DOHH2 (cell line): ENCODE measurements around the gene NUDT3.

ENCODE experiments used
- H3F3A ChIP-seq: fragments of 200-600 bp; sonication (generic), shearing (Covaris generic); 2 replicates; pipeline ENCODE4 v1.6.0; 2016; ENCODE audit warnings: antibody characterized with exemption, mild to moderate bottlenecking; ENCODE audit not compliant: control insufficient read depth, insufficient read depth
- H3K27ac ChIP-seq: fragments of 200-600 bp; sonication (generic); 2 replicates; pipeline ENCODE4 v1.5.1; 2014; ENCODE audit warnings: low read depth, mild to moderate bottlenecking, low read length, moderate library complexity
- H3K27me3 ChIP-seq: fragments of 200-600 bp; sonication (generic); 2 replicates; pipeline ENCODE4 v1.6.1; 2014; ENCODE audit warnings: mild to moderate bottlenecking, low read length, mixed read lengths; ENCODE audit not compliant: control insufficient read depth
- H3K36me3 ChIP-seq: fragments of 200-600 bp; sonication (generic); 2 replicates; pipeline ENCODE4 v1.6.1; 2014; ENCODE audit warnings: mild to moderate bottlenecking, low read length, moderate library complexity, mixed read lengths; ENCODE audit not compliant: control insufficient read depth
- H3K4me1 ChIP-seq: fragments of 200-600 bp; sonication (generic); 2 replicates; pipeline ENCODE4 v1.6.1; 2014; ENCODE audit warnings: mild to moderate bottlenecking, low read length, mixed read lengths; ENCODE audit not compliant: control insufficient read depth
- H3K4me2 ChIP-seq: fragments of 200-600 bp; sonication (generic); 2 replicates; pipeline ENCODE4 v1.6.0; 2014; ENCODE audit warnings: mild to moderate bottlenecking, low read length, moderate library complexity
- H3K4me3 ChIP-seq: fragments of 200-600 bp; sonication (generic); 2 replicates; pipeline ENCODE4 v1.5.1; 2014; ENCODE audit warnings: mild to moderate bottlenecking, low read length, mixed read lengths
- H3K79me2 ChIP-seq: fragments of 200-600 bp; sonication (generic); 2 replicates; pipeline ENCODE4 v1.6.1; 2014; ENCODE audit warnings: mild to moderate bottlenecking, low read length, mixed read lengths; ENCODE audit not compliant: control insufficient read depth
- H3K9me2 ChIP-seq: fragments of 200-600 bp; sonication (generic); replicated peaks from 2 replicates; pipeline ENCODE4 v1.6.1; 2014; ENCODE audit warnings: mild to moderate bottlenecking, low read length, mixed read lengths; ENCODE audit not compliant: control insufficient read depth
- H3K9me3 ChIP-seq: fragments of 200-600 bp; sonication (generic); 2 replicates; pipeline ENCODE4 v1.6.1; 2014; ENCODE audit warnings: antibody characterized with exemption, low read length, mixed read lengths; ENCODE audit not compliant: control insufficient read depth, insufficient read depth
- H4K20me1 ChIP-seq: fragments of 200-600 bp; sonication (generic); 2 replicates; pipeline ENCODE4 v1.6.0; 2014; ENCODE audit warnings: low read depth, mild to moderate bottlenecking, antibody characterized with exemption, low read length, moderate library complexity; ENCODE audit not compliant: control insufficient read depth, insufficient read depth
- CTCF ChIP-seq: fragments of 200-600 bp; sonication (generic); IDR thresholded peaks from one replicate; pipeline ENCODE4 v1.5.1; 2014; ENCODE audit warnings: antibody characterized with exemption, mild to moderate bottlenecking, low read depth, low read length; ENCODE audit not compliant: poor library complexity, severe bottlenecking
- EZH2phosphoT487 ChIP-seq: fragments of 200-600 bp; sonication (generic); IDR thresholded peaks from 2 replicates; pipeline ENCODE4 v1.6.1; 2017; ENCODE audit warnings: borderline replicate concordance, mild to moderate bottlenecking, antibody characterized with exemption, low read length, moderate library complexity, mixed read lengths

NUDT3 gene

DNA sequence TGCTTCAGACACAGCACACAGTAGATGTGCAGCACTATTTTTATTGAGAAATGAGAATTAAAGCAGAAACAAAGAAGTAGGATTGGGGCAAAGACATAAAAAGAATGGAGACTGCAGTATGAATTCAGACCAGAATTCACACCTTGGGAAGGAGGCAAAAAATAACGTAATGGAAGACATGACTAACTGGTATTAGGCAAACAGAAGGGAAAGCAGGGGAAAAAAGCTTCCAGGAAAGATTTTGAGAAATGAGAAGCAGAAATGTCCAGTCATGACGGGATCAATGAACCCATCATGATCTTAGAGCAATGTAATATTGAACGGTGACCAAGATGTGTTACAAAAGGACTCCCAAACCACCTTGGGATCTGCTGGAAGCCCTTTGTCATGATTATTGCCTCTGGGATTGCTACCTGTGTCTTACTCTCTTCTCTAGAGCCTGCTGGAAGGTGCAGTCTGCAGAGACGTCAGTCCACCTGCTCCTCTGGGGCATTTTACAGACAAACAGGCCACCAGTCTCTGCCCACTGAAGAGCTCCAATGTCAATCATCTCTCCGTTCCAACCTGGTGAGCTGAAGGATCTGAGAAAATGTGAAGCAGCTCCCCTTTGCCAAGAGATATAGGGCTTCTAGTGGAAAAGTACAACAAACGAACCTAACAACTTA is 8.7 kb downstream of the NUDT3 start:
- Histone ChIP-seq H3K36me3 (peaks cover 10% of the 10 kb centered on the region), H3K9me2 (no peaks in the 10 kb centered on the region), H3K27me3 (no peaks in the 10 kb centered on the region), H3K9me3 (no peaks in the 10 kb centered on the region), H3K27ac (no peak overlapping the region), H3K4me1 (peaks cover 17% of the 10 kb centered on the region), H3K4me2 (no peak overlapping the region; the same call in 1 of the 2 replicates), H4K20me1 (peaks cover 11% of the 10 kb centered on the region), H3F3A (no peaks in the 10 kb centered on the region; the same call in 1 of the 2 replicates), H3K4me3 (no peak overlapping the region), H3K79me2 (peaks cover 96% of the 10 kb centered on the region)
- no peak for TF ChIP-seq EZH2phosphoT487
- TF ChIP-seq CTCF, result no peak

DNA sequence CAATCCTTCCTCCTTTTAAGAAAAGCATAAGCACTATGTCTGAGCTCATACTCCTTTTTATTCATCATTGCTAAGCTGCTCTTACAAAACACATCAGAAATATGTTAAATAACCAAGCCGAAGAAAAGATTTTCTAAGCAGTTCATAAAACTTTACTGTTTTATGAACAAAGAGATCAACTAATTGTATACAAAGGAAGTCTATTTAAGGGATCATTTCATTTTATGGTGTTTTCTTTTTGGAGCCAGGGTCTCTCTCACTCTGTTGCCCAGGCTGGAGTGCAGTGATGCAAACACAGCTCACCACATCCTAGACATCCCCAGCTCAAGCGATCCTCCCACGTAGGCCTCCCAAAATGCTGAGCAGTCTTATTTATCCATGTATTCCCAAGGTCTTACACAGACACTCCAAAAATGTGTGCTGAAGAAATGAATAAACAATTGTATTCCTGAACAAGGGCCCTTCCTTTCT is 9.3 kb downstream of the NUDT3 start:
- no peak overlapping the region for H3K4me3 ChIP-seq
- H3K4me1 ChIP-seq, result peaks cover 17% of the 10 kb centered on the region
- H3K9me3 ChIP-seq, result no peaks in the 10 kb centered on the region
- peak overlapping the region; percentile 7; the same call in 1 of the 2 replicates for H3K4me2 ChIP-seq
- no peaks in the 10 kb centered on the region for H3K9me2 ChIP-seq
- no peaks in the 10 kb centered on the region; the same call in 1 of the 2 replicates for H3F3A ChIP-seq
- H3K79me2 ChIP-seq, result peaks cover 96% of the 10 kb centered on the region
- no peak overlapping the region for H3K27ac ChIP-seq
- peaks cover 8% of the 10 kb centered on the region for H4K20me1 ChIP-seq
- H3K36me3 ChIP-seq, result peaks cover 11% of the 10 kb centered on the region; the same call in 1 of the 2 replicates
- no peaks in the 10 kb centered on the region for H3K27me3 ChIP-seq
- TF ChIP-seq EZH2phosphoT487 (no peak), CTCF (no peak)

GRCh38 chr6:34381081-34381480 is 11.4 kb downstream of the NUDT3 start:
- H4K20me1 ChIP-seq, result peaks cover 16% of the 10 kb centered on the region

More at GRCh38 chr6:34381081-34381480, 11.4 kb downstream of the NUDT3 start:
- H3K4me1 ChIP-seq, result peaks cover 17% of the 10 kb centered on the region
- no peaks in the 10 kb centered on the region for H3K9me2 ChIP-seq
- no peaks in the 10 kb centered on the region for H3K9me3 ChIP-seq
- H3K27ac ChIP-seq, result no peak overlapping the region
- H3K36me3 ChIP-seq, result peaks cover 11% of the 10 kb centered on the region; the same call in 1 of the 2 replicates
- TF ChIP-seq CTCF (no peak), EZH2phosphoT487 (no peak)
- no peaks in the 10 kb centered on the region for H3K27me3 ChIP-seq
- no peak overlapping the region for H3K4me2 ChIP-seq
- peaks cover 97% of the 10 kb centered on the region for H3K79me2 ChIP-seq
- no peak overlapping the region for H3K4me3 ChIP-seq
- no peaks in the 10 kb centered on the region; the same call in 1 of the 2 replicates for H3F3A ChIP-seq
